Keratinocyte (primary cell): ENCODE measurements around the gene YAF2. TPM values are rescaled to one million over a fixed set of nuclear protein-coding genes. Genes with fewer than 3 reads are reported as not detected.

Experiments
- DNase-seq: peaks from one replicate; pipeline ENCODE4 v3.0.0-alpha.2; 2011; ENCODE audit warnings: low read depth, missing footprints, low spot score
- FAIRE-seq: peaks from 2 replicates; lab custom pipeline; 2011; peaks lifted over from hg19 to GRCh38; lab: Jason Lieb, UNC
- H2AFZ ChIP-seq: 2 replicates; pipeline ENCODE4 v1.6.0; 2012; ENCODE audit warnings: low read length, control low read depth, inconsistent platforms; ENCODE audit not compliant: control insufficient read depth
- H3K27ac ChIP-seq: 2 replicates; pipeline ENCODE4 v1.5.1; 2011; ENCODE audit warnings: low read length; ENCODE audit not compliant: control insufficient read depth, insufficient read depth
- H3K27me3 ChIP-seq: 3 replicates; pipeline ENCODE4 v1.6.0; 2011; ENCODE audit warnings: low read length; ENCODE audit not compliant: control insufficient read depth, insufficient read depth; ENCODE audit errors: extremely low read depth
- H3K36me3 ChIP-seq, 2 experiments: 2 replicates in 1 of 2; 3 replicates in 1 of 2; pipeline ENCODE4 v1.5.1; 2011; ENCODE audit warnings: low read length in 2 of 2, mild to moderate bottlenecking in 1 of 2; ENCODE audit not compliant: control insufficient read depth in 2 of 2, insufficient read depth in 2 of 2; ENCODE audit errors: extremely low read depth in 1 of 2
- H3K4me1 ChIP-seq: 3 replicates; pipeline ENCODE4 v1.5.1; 2011; ENCODE audit warnings: low read length; ENCODE audit not compliant: control insufficient read depth, insufficient read depth; ENCODE audit errors: extremely low read depth
- H3K4me2 ChIP-seq: 3 replicates; pipeline ENCODE4 v1.6.0; 2011; ENCODE audit warnings: low read depth, low read length; ENCODE audit not compliant: control insufficient read depth, insufficient read depth; ENCODE audit errors: extremely low read depth
- H3K4me3 ChIP-seq, 3 experiments: fragments of 200-600 bp in 1 of 3; sonication (generic) in 1 of 3; 2 replicates in 2 of 3; 3 replicates in 1 of 3; pipeline ENCODE4 v1.5.1; 2011 to 2016; ENCODE audit warnings: low read length in 3 of 3, mild to moderate bottlenecking in 3 of 3, control low read depth in 2 of 3, inconsistent platforms in 1 of 3, low read depth in 1 of 3, mixed read lengths in 1 of 3, mixed run types in 1 of 3, moderate library complexity in 1 of 3; ENCODE audit not compliant: control insufficient read depth in 2 of 3, insufficient read depth in 2 of 3; ENCODE audit errors: extremely low read depth in 1 of 3
- H3K79me2 ChIP-seq: 2 replicates; pipeline ENCODE4 v1.6.0; 2012; ENCODE audit warnings: low read length; ENCODE audit not compliant: control insufficient read depth, insufficient read depth
- H3K9ac ChIP-seq: 3 replicates; pipeline ENCODE4 v1.6.0; 2011; ENCODE audit warnings: low read length; ENCODE audit not compliant: control insufficient read depth, insufficient read depth; ENCODE audit errors: extremely low read depth
- H3K9me1 ChIP-seq: 3 replicates; pipeline ENCODE4 v1.6.0; 2011; ENCODE audit warnings: low read length; ENCODE audit not compliant: control insufficient read depth, insufficient read depth; ENCODE audit errors: extremely low read depth
- H3K9me3 ChIP-seq: 2 replicates; pipeline ENCODE4 v1.5.1; 2012; ENCODE audit warnings: low read depth, low read length; ENCODE audit not compliant: control insufficient read depth
- H4K20me1 ChIP-seq: 3 replicates; pipeline ENCODE4 v1.6.0; 2011; ENCODE audit warnings: low read length; ENCODE audit not compliant: control insufficient read depth, insufficient read depth; ENCODE audit errors: extremely low read depth
- CTCF ChIP-seq, 3 experiments: IDR thresholded peaks in 1 of 3; conservative IDR thresholded peaks in 1 of 3; optimal IDR thresholded peaks in 1 of 3; 2 replicates in 2 of 3; 3 replicates in 1 of 3; pipeline versions ENCODE3 to v1.5.1; 2011; ENCODE audit warnings: low read length in 3 of 3, mild to moderate bottlenecking in 3 of 3, moderate library complexity in 2 of 3, control low read depth in 1 of 3, inconsistent platforms in 1 of 3; ENCODE audit not compliant: insufficient read depth in 2 of 3; ENCODE audit errors: extremely low read depth in 1 of 3
- EZH2 ChIP-seq: IDR thresholded peaks from one replicate; pipeline ENCODE4 v1.6.1; 2012; ENCODE audit warnings: inconsistent platforms, mild to moderate bottlenecking, low read length, moderate library complexity
- dilution Hi-C: fragments of 300-500 bp; cut with MboI; formaldehyde crosslinking; loops from one replicate; pipeline ENCODE4 v1.7.0; 2020; ENCODE audit warnings: low sequenced_read_pairs; ENCODE audit not compliant: extremely low pct_ligation_motif_present
- polyA plus RNA-seq, 5 experiments: library from polyadenylated mRNA; depleted of rRNA in 3 of 5; stranded (reverse) in 3 of 5; stranded (forward) in 1 of 5; unstranded in 1 of 5; fragments of >200 nt; gene quantifications; 1 replicate in 1 of 5; 2 replicates in 3 of 5; 3 replicates in 1 of 5; pipeline versions ENCODE4 v1.2.1 to v1.2.3, GENCODE V29; 2011 to 2012; ENCODE audit warnings: missing spikeins in 2 of 5, low read depth in 1 of 5, low replicate concordance in 1 of 5

Gene YAF2
- polyA plus RNA-seq, 1 donor (not counting 4 experiments of a cell fraction or from before 2014, with no cell fraction given): 15.3 TPM

- Histone ChIP-seq H4K20me1 (no peaks in the 10 kb centered on the region), H3K27me3 (no peaks in the 10 kb centered on the region), H3K36me3 (peaks cover 0 to 5% of the 10 kb centered on the region in 2 experiments), H3K9me3 (no peaks in the 10 kb centered on the region), H3K27ac (peak overlapping the region; percentile 66), H3K79me2 (peaks cover 17% of the 10 kb centered on the region), H2AFZ (peak overlapping the region; percentile 86), H3K9ac (peak overlapping the region; percentile 74), H3K4me1 (peaks cover 2% of the 10 kb centered on the region), H3K4me2 (peak overlapping the region; percentile 94), H3K4me3 (peak overlapping the region; percentile 65 to 94 (median 88)), H3K9me1 (no peaks in the 10 kb centered on the region)
- DNase-seq (no peak), FAIRE-seq (no peak)
- peak; percentile 32 to 71 (median 67) for TF ChIP-seq CTCF (optimal IDR thresholded peaks at IDR 0.05 in 1 of 3, IDR thresholded peaks at IDR 0.05 in 1 of 3, conservative IDR thresholded peaks at IDR 0.05 in 1 of 3; ENCODE audit: extremely low read depth in 1 of 3, insufficient read depth in 2 of 3, low read length in 3 of 3)
- TF ChIP-seq EZH2: no peak
- dilution Hi-C loops: no loop called here
Measured at GRCh38 chr12:42237052-42237852, 796 bp downstream of the YAF2 start.

- peaks cover 0 to 5% of the 10 kb centered on the region in 2 experiments for H3K36me3 ChIP-seq
- H3K27ac ChIP-seq: no peak overlapping the region
- TF ChIP-seq CTCF (optimal IDR thresholded peaks at IDR 0.05 in 1 of 3, IDR thresholded peaks at IDR 0.05 in 1 of 3, conservative IDR thresholded peaks at IDR 0.05 in 1 of 3; ENCODE audit: extremely low read depth in 1 of 3, insufficient read depth in 2 of 3, low read length in 3 of 3) (no peak), EZH2 (no peak)
- peaks cover 24% of the 10 kb centered on the region for H3K79me2 ChIP-seq
- no peak overlapping the region for H3K4me3 ChIP-seq
- H3K9ac ChIP-seq: no peak overlapping the region
- H3K4me1 ChIP-seq: peaks cover 2% of the 10 kb centered on the region
- H4K20me1 ChIP-seq: no peaks in the 10 kb centered on the region
- FAIRE-seq: no peak
- H2AFZ ChIP-seq: no peak overlapping the region
- no peaks in the 10 kb centered on the region for H3K9me1 ChIP-seq
- H3K27me3 ChIP-seq: no peaks in the 10 kb centered on the region
- no peaks in the 10 kb centered on the region for H3K9me3 ChIP-seq
- DNase-seq: no peak
- dilution Hi-C loops: no loop called here
- peak overlapping the region; percentile 27 for H3K4me2 ChIP-seq
Measured at GRCh38 chr12:42236017-42236416, 2.0 kb downstream of the YAF2 start.
